Measurements from ENCODE around the gene ATP5IF1.

GRCh38 chr1:28273216-28273860, 37.4 kb downstream of the ATP5IF1 start:
- no peak for TF ChIP-seq CTCF (IDR thresholded peaks at IDR 0.05)
- no peak for TF ChIP-seq POLR2A (IDR thresholded peaks at IDR 0.05)
